ENCODE data around the gene DNAH7. TPM values are rescaled to one million over a fixed set of nuclear protein-coding genes. Genes with fewer than 3 reads are reported as not detected.

The DNAH7 gene
- total and polyA plus RNA-seq, 2 donors (not counting 1 experiment from before 2014, with no cell fraction given): 0.01 to 0.05 TPM

DNA sequence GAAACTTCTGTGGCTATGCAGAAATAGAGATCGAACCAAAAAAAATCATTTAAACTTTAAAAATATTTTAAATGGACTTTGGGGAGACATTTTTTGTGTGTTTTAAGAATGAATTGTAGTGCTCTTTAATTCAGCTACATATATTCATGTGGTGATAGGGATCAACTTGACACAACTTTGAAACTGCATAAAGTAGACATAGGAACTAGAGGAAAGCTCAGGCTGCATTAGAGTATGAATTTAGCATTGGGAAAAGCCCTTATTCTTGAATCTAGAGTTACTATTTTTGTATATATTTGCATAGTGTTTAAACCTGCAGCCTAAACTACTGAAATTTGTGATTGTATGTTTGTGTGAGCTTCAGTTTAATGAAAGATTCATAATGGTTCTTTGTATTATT, 333.3 kb downstream of the DNAH7 start:
- intact Hi-C loops (cut with micrococcal nuclease): no loop called here
- Histone ChIP-seq H3K4me2 (replicated peaks; ENCODE audit: low read depth, low read length, poor library complexity, severe bottlenecking) (no peak overlapping the region), H3K36me3 (replicated peaks in 1 of 2; ENCODE audit: control extremely low read depth in 1 of 2, control insufficient read depth in 1 of 2, extremely low read depth in 1 of 2, insufficient read depth in 2 of 2, low read length in 1 of 2) (peaks cover 0 to 29% of the 10 kb centered on the region in 2 experiments), H3K9me3 (ENCODE audit: control extremely low read depth in 1 of 3, control insufficient read depth in 2 of 3, insufficient read depth in 1 of 3, low read length in 2 of 3) (no peaks in the 10 kb centered on the region), H3K4me1 (ENCODE audit: control insufficient read depth in 2 of 2, insufficient read depth in 2 of 2, low read length in 2 of 2) (no peaks in the 10 kb centered on the region), H3K27me3 (replicated peaks in 1 of 4; ENCODE audit: control extremely low read depth in 1 of 4, control insufficient read depth in 3 of 4, insufficient read depth in 4 of 4, low read length in 3 of 4) (no peaks in the 10 kb centered on the region), H4K20me1 (ENCODE audit: control insufficient read depth, insufficient read depth, low read length, poor library complexity, severe bottlenecking) (no peaks in the 10 kb centered on the region), H2AFZ (ENCODE audit: insufficient read depth, low read depth, low read length, poor library complexity, severe bottlenecking) (no peak overlapping the region), H3K9ac (ENCODE audit: low read length) (no peak overlapping the region), H3K4me3 (ENCODE audit: control extremely low read depth in 1 of 5, extremely low read depth in 1 of 5, insufficient read depth in 1 of 5, low read depth in 2 of 5, low read length in 4 of 5) (no peak overlapping the region), H3K79me2 (ENCODE audit: control insufficient read depth, insufficient read depth, low read length) (no peaks in the 10 kb centered on the region), H3K27ac (ENCODE audit: low read length in 2 of 2) (no peak overlapping the region)
- ATAC-seq (ENCODE audit: low read depth): no peak
- ChIA-PET CTCF (no interaction called here), POLR2A (no interaction called here)
- no peak for DNase-seq
- WGBS (ENCODE audit: insufficient coverage): no CpG with 5 or more reads among the region's 1 CpG
- Mint-ChIP-seq H3K27ac (no peak overlapping the region), H3K27me3 (no peaks in the 10 kb centered on the region), H3K9me3 (ENCODE audit: insufficient read depth) (no peaks in the 10 kb centered on the region), H3K4me1 (no peaks in the 10 kb centered on the region), H3K4me3 (no peak overlapping the region)
- TF ChIP-seq, protein P1, sequence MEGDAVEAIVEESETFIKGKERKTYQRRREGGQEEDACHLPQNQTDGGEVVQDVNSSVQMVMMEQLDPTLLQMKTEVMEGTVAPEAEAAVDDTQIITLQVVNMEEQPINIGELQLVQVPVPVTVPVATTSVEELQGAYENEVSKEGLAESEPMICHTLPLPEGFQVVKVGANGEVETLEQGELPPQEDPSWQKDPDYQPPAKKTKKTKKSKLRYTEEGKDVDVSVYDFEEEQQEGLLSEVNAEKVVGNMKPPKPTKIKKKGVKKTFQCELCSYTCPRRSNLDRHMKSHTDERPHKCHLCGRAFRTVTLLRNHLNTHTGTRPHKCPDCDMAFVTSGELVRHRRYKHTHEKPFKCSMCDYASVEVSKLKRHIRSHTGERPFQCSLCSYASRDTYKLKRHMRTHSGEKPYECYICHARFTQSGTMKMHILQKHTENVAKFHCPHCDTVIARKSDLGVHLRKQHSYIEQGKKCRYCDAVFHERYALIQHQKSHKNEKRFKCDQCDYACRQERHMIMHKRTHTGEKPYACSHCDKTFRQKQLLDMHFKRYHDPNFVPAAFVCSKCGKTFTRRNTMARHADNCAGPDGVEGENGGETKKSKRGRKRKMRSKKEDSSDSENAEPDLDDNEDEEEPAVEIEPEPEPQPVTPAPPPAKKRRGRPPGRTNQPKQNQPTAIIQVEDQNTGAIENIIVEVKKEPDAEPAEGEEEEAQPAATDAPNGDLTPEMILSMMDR (IDR thresholded peaks at IDR 0.05): no peak
- no peak for TF ChIP-seq EZH2 (IDR thresholded peaks at IDR 0.05; ENCODE audit: borderline replicate concordance, insufficient read depth, low read depth, low read length, poor library complexity, severe bottlenecking)

DNA sequence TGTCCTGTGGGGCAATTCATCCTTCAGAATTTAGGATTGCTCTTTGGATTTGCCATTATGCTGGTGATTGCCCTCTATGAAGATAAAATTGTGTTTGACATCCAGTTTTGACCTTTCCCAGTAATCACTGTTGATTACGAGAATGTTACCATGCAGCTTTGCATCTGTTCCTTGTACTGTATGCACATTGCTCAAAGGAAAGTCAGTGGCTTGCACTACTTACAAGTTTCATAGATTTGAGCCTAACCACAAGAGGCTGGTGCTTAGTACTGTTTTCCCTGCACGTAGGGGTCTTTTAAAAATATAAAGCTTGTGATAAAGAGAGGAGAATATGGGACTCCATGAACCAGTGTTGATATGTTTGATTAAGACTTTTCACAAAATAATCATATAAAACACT, 333.7 kb downstream of the DNAH7 start:
- peaks cover 0 to 33% of the 10 kb centered on the region in 2 experiments for H3K36me3 ChIP-seq (replicated peaks in 1 of 2; ENCODE audit: control extremely low read depth in 1 of 2, control insufficient read depth in 1 of 2, extremely low read depth in 1 of 2, insufficient read depth in 2 of 2, low read length in 1 of 2)
- Mint-ChIP-seq H3K9me3 (ENCODE audit: insufficient read depth) (no peaks in the 10 kb centered on the region), H3K27ac (no peak overlapping the region), H3K4me1 (no peaks in the 10 kb centered on the region), H3K4me3 (no peak overlapping the region), H3K27me3 (no peaks in the 10 kb centered on the region)
- no peak overlapping the region for H2AFZ ChIP-seq (ENCODE audit: insufficient read depth, low read depth, low read length, poor library complexity, severe bottlenecking)
- ChIA-PET CTCF (no interaction called here), POLR2A (no interaction called here)
- DNase-seq (no peak), ATAC-seq (ENCODE audit: low read depth) (no peak)
- WGBS (ENCODE audit: insufficient coverage): 100% methylated on average over 1 of the region's 2 CpGs
- H3K4me2 ChIP-seq (replicated peaks; ENCODE audit: low read depth, low read length, poor library complexity, severe bottlenecking): no peak overlapping the region
- TF ChIP-seq, protein P1 (IDR thresholded peaks at IDR 0.05): no peak
- no peak for TF ChIP-seq EZH2 (IDR thresholded peaks at IDR 0.05; ENCODE audit: borderline replicate concordance, insufficient read depth, low read depth, low read length, poor library complexity, severe bottlenecking)
- no peaks in the 10 kb centered on the region for H3K4me1 ChIP-seq (ENCODE audit: control insufficient read depth in 2 of 2, insufficient read depth in 2 of 2, low read length in 2 of 2)
- H4K20me1 ChIP-seq (ENCODE audit: control insufficient read depth, insufficient read depth, low read length, poor library complexity, severe bottlenecking): no peaks in the 10 kb centered on the region
- intact Hi-C loops (cut with micrococcal nuclease): no loop called here
- H3K27me3 ChIP-seq (replicated peaks in 1 of 4; ENCODE audit: control extremely low read depth in 1 of 4, control insufficient read depth in 3 of 4, insufficient read depth in 4 of 4, low read length in 3 of 4): no peaks in the 10 kb centered on the region
- no peak overlapping the region for H3K9ac ChIP-seq (ENCODE audit: low read length)
- no peak overlapping the region for H3K4me3 ChIP-seq (ENCODE audit: control extremely low read depth in 1 of 5, extremely low read depth in 1 of 5, insufficient read depth in 1 of 5, low read depth in 2 of 5, low read length in 4 of 5)
- no peaks in the 10 kb centered on the region for H3K9me3 ChIP-seq (ENCODE audit: control extremely low read depth in 1 of 3, control insufficient read depth in 2 of 3, insufficient read depth in 1 of 3, low read length in 2 of 3)
- H3K79me2 ChIP-seq (ENCODE audit: control insufficient read depth, insufficient read depth, low read length): no peaks in the 10 kb centered on the region
- H3K27ac ChIP-seq (ENCODE audit: low read length in 2 of 2): no peak overlapping the region
